Measurements from ENCODE around the gene ELOVL6. TPM values are rescaled to one million over a fixed set of nuclear protein-coding genes. Genes with fewer than 3 reads are reported as not detected.
"Not testable (repeated sequence)": the region's sequence is repeated elsewhere in the genome, so short reads cannot be mapped to it uniquely, and the experiment has no call there.

ELOVL6 gene
- total RNA-seq, 1 donor from 2014 or later, result 3.1 TPM

DNA sequence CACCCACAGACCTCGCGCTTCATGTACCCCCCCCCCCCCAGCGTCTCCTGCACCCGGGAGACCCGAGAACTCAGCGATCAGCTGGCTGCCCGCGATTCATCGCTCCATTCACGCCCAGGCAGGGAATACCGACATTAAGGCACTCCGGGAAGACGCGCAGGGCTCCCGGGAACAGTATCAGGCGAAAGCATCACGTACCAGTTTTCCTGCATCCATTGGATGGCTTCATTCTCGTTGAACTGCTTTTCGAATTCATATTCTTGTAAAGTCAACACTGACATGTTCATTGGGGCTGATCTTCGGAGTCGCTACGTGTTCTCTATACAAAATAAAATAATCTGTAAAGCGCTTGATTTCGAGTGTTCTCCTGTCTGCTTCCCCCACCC, 373 bp downstream of the ELOVL6 start:
- Histone ChIP-seq H3K27me3 (ENCODE audit: control insufficient read depth in 3 of 3, insufficient read depth in 3 of 3, low read length in 3 of 3) (no peaks in the 10 kb centered on the region), H3K9me3 (ENCODE audit: control insufficient read depth in 3 of 3, low read length in 3 of 3) (no peaks in the 10 kb centered on the region), H3K4me1 (ENCODE audit: control insufficient read depth in 3 of 3, insufficient read depth in 3 of 3, low read length in 3 of 3) (peaks cover 4 to 16% (median 13%) of the 10 kb centered on the region in 3 donors), H3K4me3 (ENCODE audit: low read length in 3 of 3) (peak overlapping the region; percentile 72 to 90 (median 82)), H3K27ac (ENCODE audit: low read depth, low read length) (no peak overlapping the region), H3K9ac (ENCODE audit: low read depth in 1 of 3, low read length in 3 of 3) (peak overlapping the region; percentile 43 to 88 (median 78)), H3K36me3 (ENCODE audit: control insufficient read depth in 3 of 3, insufficient read depth in 3 of 3, low read length in 3 of 3) (no peaks in the 10 kb centered on the region)

DNA sequence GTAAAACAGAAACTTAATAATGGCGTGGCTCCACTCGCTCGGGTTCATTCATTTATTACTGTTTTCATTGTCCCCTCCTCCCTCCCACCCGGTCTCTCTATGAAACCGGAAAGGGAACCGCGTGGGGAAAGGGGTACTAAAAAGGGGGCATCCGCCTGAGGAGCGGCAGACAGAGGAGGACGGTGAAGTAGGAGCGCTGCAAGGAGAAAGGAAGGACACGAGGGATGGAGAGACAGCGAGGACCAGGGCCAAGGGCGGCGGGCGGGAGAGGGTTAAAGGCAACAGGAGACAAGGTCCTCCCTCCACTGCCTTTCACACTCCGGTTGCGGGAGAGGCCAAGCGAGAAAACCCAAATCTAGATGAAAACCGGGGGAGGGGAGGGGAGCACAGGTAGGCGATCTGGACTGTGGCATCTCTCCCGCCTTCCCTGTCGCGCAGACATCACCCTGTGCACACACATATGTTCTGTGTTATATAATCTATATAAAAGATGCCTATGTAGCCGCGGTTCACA, 829 bp downstream of the ELOVL6 start:
- Histone ChIP-seq H3K4me1 (ENCODE audit: control insufficient read depth in 3 of 3, insufficient read depth in 3 of 3, low read length in 3 of 3) (peaks cover 4 to 16% (median 13%) of the 10 kb centered on the region in 3 donors), H3K27me3 (ENCODE audit: control insufficient read depth in 3 of 3, insufficient read depth in 3 of 3, low read length in 3 of 3) (no peaks in the 10 kb centered on the region), H3K36me3 (ENCODE audit: control insufficient read depth in 3 of 3, insufficient read depth in 3 of 3, low read length in 3 of 3) (no peaks in the 10 kb centered on the region), H3K4me3 (ENCODE audit: low read length in 3 of 3) (peak overlapping the region; percentile 72 to 90 (median 82)), H3K9ac (ENCODE audit: low read depth in 1 of 3, low read length in 3 of 3) (peak overlapping the region; percentile 77 to 88 (median 78)), H3K9me3 (ENCODE audit: control insufficient read depth in 3 of 3, low read length in 3 of 3) (no peaks in the 10 kb centered on the region), H3K27ac (ENCODE audit: low read depth, low read length) (no peak overlapping the region)

GRCh38 chr4:110196871-110197528, 1.4 kb downstream of the ELOVL6 start:
- Histone ChIP-seq H3K9ac (ENCODE audit: low read depth in 1 of 3, low read length in 3 of 3) (peak overlapping the region; percentile 77 to 88 (median 78)), H3K36me3 (ENCODE audit: control insufficient read depth in 3 of 3, insufficient read depth in 3 of 3, low read length in 3 of 3) (no peaks in the 10 kb centered on the region), H3K27me3 (ENCODE audit: control insufficient read depth in 3 of 3, insufficient read depth in 3 of 3, low read length in 3 of 3) (no peaks in the 10 kb centered on the region), H3K4me1 (ENCODE audit: control insufficient read depth in 3 of 3, insufficient read depth in 3 of 3, low read length in 3 of 3) (peaks cover 4 to 16% (median 13%) of the 10 kb centered on the region in 3 donors), H3K4me3 (ENCODE audit: low read length in 3 of 3) (peak overlapping the region; percentile 72 to 90 (median 82)), H3K9me3 (ENCODE audit: control insufficient read depth in 3 of 3, low read length in 3 of 3) (no peaks in the 10 kb centered on the region), H3K27ac (ENCODE audit: low read depth, low read length) (peak overlapping the region; percentile 58)

DNA sequence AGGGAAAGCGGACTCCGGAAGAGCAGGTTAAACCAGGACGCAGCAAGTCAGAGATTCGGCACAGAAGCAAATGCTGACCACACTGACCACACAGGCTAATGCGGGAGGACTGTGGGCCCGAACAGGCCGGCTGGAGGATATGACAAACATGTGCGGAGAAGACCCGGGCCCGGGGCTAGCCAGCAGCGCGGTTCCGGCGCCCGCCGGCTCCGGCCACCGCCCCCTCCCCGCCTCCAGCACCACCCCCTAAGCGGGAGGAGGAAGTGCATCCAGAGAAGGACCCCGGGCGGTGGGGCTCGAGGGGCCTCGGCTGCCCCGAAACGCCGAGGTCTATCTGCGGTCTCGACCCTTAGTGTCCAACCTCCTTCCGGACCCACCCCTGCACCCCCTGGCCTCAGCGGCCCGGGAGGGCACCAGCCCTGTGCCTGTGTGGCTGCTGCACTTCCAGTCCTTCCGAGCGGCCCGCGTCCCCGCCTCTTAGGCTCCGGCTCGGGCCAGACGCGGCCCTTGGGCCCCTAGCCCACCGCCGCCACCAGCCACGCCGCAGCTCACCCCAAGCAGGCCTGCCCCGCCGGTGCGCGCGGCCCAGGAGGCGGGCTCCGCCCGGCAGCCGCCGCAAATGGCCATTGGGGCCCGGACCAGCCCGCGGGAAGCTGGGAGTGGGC, 2.1 kb downstream of the ELOVL6 start:
- no peaks in the 10 kb centered on the region for H3K9me3 ChIP-seq (ENCODE audit: control insufficient read depth in 3 of 3, low read length in 3 of 3)
- peak overlapping the region; percentile 58 for H3K27ac ChIP-seq (ENCODE audit: low read depth, low read length)
- H3K9ac ChIP-seq (ENCODE audit: low read depth in 1 of 3, low read length in 3 of 3), result peak overlapping the region; percentile 78 to 88 (median 80)

DNA sequence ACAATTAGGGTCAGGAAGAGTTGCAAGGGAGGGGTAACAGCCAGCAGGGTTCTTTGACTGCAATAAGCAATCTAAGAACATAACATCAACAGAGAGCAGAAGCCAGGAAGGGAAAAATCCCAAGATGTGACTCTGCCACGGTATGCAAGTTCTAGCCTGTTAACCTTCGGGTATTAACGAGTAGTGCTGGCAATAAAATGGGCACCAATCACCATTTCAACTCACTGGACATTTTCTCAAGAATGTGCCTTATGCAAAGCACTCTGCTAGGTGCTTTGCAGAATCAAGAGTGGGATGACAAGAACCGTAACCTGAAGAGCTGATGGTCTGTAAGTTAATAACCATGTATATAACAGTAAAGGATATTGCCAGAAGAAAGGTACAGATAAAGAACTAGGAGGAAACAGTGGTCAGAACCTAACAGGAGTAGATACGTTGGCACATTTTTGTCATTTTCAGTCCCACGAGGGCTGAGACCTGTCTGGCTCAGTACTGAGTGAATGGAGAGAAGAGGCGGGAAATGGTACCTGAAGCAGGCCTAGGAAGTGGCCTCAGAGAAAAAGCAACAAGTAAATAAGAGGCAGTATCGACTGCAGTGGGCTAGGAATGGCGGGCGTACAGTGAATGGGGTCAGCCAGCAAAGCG, 2.7 kb downstream of the ELOVL6 start:
- Histone ChIP-seq H3K4me3 (ENCODE audit: low read length in 3 of 3) (peak overlapping the region; percentile 72 to 82 (median 80)), H3K36me3 (ENCODE audit: control insufficient read depth in 3 of 3, insufficient read depth in 3 of 3, low read length in 3 of 3) (no peaks in the 10 kb centered on the region), H3K27me3 (ENCODE audit: control insufficient read depth in 3 of 3, insufficient read depth in 3 of 3, low read length in 3 of 3) (no peaks in the 10 kb centered on the region), H3K27ac (ENCODE audit: low read depth, low read length) (peak overlapping the region; percentile 58), H3K4me1 (ENCODE audit: control insufficient read depth in 3 of 3, insufficient read depth in 3 of 3, low read length in 3 of 3) (peaks cover 4 to 16% (median 13%) of the 10 kb centered on the region in 3 donors), H3K9ac (ENCODE audit: low read depth in 1 of 3, low read length in 3 of 3) (peak overlapping the region; percentile 78 to 88 (median 80)), H3K9me3 (ENCODE audit: control insufficient read depth in 3 of 3, low read length in 3 of 3) (no peaks in the 10 kb centered on the region)

More for the DNA sequence above, 2.1 kb downstream of the ELOVL6 start:
- Histone ChIP-seq H3K4me3 (ENCODE audit: low read length in 3 of 3) (peak overlapping the region; percentile 72 to 90 (median 82)), H3K36me3 (ENCODE audit: control insufficient read depth in 3 of 3, insufficient read depth in 3 of 3, low read length in 3 of 3) (no peaks in the 10 kb centered on the region), H3K27me3 (ENCODE audit: control insufficient read depth in 3 of 3, insufficient read depth in 3 of 3, low read length in 3 of 3) (no peaks in the 10 kb centered on the region), H3K4me1 (ENCODE audit: control insufficient read depth in 3 of 3, insufficient read depth in 3 of 3, low read length in 3 of 3) (peaks cover 4 to 16% (median 13%) of the 10 kb centered on the region in 3 donors)

- Histone ChIP-seq H3K9ac (ENCODE audit: low read depth in 1 of 3, low read length in 3 of 3) (no peak overlapping the region), H3K36me3 (ENCODE audit: control insufficient read depth in 3 of 3, insufficient read depth in 3 of 3, low read length in 3 of 3) (no peaks in the 10 kb centered on the region), H3K27me3 (ENCODE audit: control insufficient read depth in 3 of 3, insufficient read depth in 3 of 3, low read length in 3 of 3) (no peaks in the 10 kb centered on the region), H3K9me3 (ENCODE audit: control insufficient read depth in 3 of 3, low read length in 3 of 3) (no peaks in the 10 kb centered on the region), H3K27ac (ENCODE audit: low read depth, low read length) (no peak overlapping the region), H3K4me1 (ENCODE audit: control insufficient read depth in 3 of 3, insufficient read depth in 3 of 3, low read length in 3 of 3) (peaks cover 4 to 15% (median 13%) of the 10 kb centered on the region in 3 donors), H3K4me3 (ENCODE audit: low read length in 3 of 3) (no peak overlapping the region)
Measured at GRCh38 chr4:110193822-110194761, 4.3 kb downstream of the ELOVL6 start.

- H3K27ac ChIP-seq (ENCODE audit: low read depth, low read length); H3K4me3 ChIP-seq (ENCODE audit: low read length in 3 of 3); H3K36me3 ChIP-seq (ENCODE audit: control insufficient read depth in 3 of 3, insufficient read depth in 3 of 3, low read length in 3 of 3); H3K27me3 ChIP-seq (ENCODE audit: control insufficient read depth in 3 of 3, insufficient read depth in 3 of 3, low read length in 3 of 3); H3K9ac ChIP-seq (ENCODE audit: low read depth in 1 of 3, low read length in 3 of 3); H3K9me3 ChIP-seq (ENCODE audit: control insufficient read depth in 3 of 3, low read length in 3 of 3): not testable (repeated sequence)
- H3K4me1 ChIP-seq (ENCODE audit: control insufficient read depth in 3 of 3, insufficient read depth in 3 of 3, low read length in 3 of 3), result peaks cover 0 to 13% (median 11%) of the 10 kb centered on the region in 3 donors
Measured at GRCh38 chr4:110193287-110193686, 5.1 kb downstream of the ELOVL6 start.

DNA sequence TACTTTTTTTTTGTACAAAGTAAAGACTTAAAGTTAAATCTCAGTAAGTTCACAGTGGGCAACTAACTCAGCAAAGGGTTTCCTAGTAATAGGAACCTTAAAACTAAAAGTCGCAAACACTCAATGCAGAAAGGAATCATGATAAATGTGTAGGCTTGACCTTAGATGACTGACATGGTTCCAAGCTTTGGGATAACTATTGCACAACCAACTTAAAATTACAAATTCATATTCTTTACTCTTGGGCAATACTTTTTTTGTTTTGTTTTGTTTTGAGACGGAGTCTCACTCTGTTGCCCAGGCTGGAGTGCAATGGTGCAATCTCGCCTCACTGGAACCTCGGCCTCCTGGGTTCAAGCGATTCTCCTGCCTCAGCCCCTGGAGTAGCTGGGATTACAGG, 8.2 kb downstream of the ELOVL6 start:
- Histone ChIP-seq H3K4me1 (ENCODE audit: control insufficient read depth in 3 of 3, insufficient read depth in 3 of 3, low read length in 3 of 3) (no peaks in the 10 kb centered on the region), H3K27ac (ENCODE audit: low read depth, low read length) (no peak overlapping the region), H3K9ac (ENCODE audit: low read depth in 1 of 3, low read length in 3 of 3) (no peak overlapping the region), H3K36me3 (ENCODE audit: control insufficient read depth in 3 of 3, insufficient read depth in 3 of 3, low read length in 3 of 3) (no peaks in the 10 kb centered on the region), H3K9me3 (ENCODE audit: control insufficient read depth in 3 of 3, low read length in 3 of 3) (no peaks in the 10 kb centered on the region), H3K27me3 (ENCODE audit: control insufficient read depth in 3 of 3, insufficient read depth in 3 of 3, low read length in 3 of 3) (no peaks in the 10 kb centered on the region), H3K4me3 (ENCODE audit: low read length in 3 of 3) (no peak overlapping the region)

DNA sequence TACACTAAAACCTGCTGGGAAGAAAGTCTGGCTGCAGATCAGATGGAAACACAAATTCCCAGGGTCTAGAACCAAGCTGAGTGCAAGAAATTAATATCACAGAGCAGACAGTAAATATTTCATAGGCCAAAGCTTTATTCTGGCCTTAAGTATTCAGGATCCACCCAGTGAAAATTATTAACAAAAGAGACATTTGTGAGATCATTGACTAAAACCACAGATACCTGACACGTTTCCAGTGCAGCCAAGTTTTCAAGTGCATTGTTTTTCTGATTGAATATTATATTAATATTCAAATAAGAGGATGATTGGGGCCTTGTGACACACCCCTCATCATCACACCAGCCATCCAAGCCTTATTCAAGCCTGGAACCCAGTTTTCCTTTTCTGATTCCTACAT, 10.3 kb downstream of the ELOVL6 start:
- no peaks in the 10 kb centered on the region for H3K36me3 ChIP-seq (ENCODE audit: control insufficient read depth in 3 of 3, insufficient read depth in 3 of 3, low read length in 3 of 3)
- H3K4me1 ChIP-seq (ENCODE audit: control insufficient read depth in 3 of 3, insufficient read depth in 3 of 3, low read length in 3 of 3), result no peaks in the 10 kb centered on the region
- H3K9me3 ChIP-seq (ENCODE audit: control insufficient read depth in 3 of 3, low read length in 3 of 3), result no peaks in the 10 kb centered on the region
- H3K27ac ChIP-seq (ENCODE audit: low read depth, low read length), result no peak overlapping the region
- H3K4me3 ChIP-seq (ENCODE audit: low read length in 3 of 3), result no peak overlapping the region
- H3K9ac ChIP-seq (ENCODE audit: low read depth in 1 of 3, low read length in 3 of 3), result no peak overlapping the region
- H3K27me3 ChIP-seq (ENCODE audit: control insufficient read depth in 3 of 3, insufficient read depth in 3 of 3, low read length in 3 of 3), result no peaks in the 10 kb centered on the region
